ENCODE data around the gene RUNX2. TPM values are rescaled to one million over a fixed set of nuclear protein-coding genes. Genes with fewer than 3 reads are reported as not detected.

RUNX2 gene
- total and polyA plus RNA-seq, 2 experiments from 2014 or later, result 0.66 to 1.7 TPM

DNA sequence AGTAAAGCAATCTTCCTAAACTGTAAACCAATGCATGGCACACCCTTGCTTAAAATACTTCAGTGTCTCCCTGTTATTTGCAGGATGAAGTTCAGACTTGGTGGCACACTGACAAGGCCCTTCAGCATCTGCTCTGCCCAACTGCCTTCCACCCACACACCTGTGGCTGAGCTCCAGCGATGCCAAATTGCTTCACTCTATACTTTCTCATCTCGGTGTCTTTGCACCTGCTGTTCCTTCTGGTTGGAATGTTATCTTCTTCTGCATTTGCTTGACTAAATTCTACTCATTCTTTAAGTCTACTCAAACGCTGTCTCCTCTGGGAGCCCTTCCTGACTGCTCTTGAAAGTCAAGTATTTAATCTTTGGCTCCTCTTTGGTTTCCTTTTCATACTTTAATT lies 149.7 kb downstream of the RUNX2 start (continued):
- TF ChIP-seq ZNF462 (CRISPR knock-in tag; IDR thresholded peaks at IDR 0.05) (no peak), ETS1 (IDR thresholded peaks at IDR 0.05) (no peak), STAT1 (IDR thresholded peaks at IDR 0.05; ENCODE audit: unreplicated experiment) (no peak), JUNB (IDR thresholded peaks at IDR 0.05; ENCODE audit: unreplicated experiment) (no peak), EZH2 (IDR thresholded peaks at IDR 0.05; ENCODE audit: low read depth, unreplicated experiment) (no peak), ZNF114 (CRISPR knock-in tag; IDR thresholded peaks at IDR 0.05) (no peak)

DNA sequence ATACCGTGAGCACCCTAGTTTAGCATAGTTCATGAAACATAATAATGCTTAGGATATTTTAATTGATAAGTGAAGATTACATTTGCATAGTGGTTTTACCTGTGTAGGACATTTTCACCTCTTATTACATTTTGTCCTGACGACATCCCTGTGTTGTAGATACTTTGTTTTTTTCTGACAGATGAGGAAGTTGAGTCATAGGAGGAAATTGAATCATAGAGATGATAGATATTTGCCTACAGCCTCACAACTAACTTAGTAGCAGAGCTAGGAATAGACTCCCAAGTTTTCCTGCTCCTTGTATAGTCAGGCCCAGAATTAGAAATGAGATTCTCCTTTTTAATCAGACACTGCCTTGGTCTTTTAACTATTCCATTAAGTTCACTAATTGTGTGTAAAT lies 150.1 kb downstream of the RUNX2 start:
- Histone ChIP-seq H3K9me2 (ENCODE audit: insufficient read depth) (no peaks in the 10 kb centered on the region), H3K36me3 (ENCODE audit: insufficient read depth) (no peaks in the 10 kb centered on the region), H3K27ac (ENCODE audit: low read depth) (no peak overlapping the region), H3K27me3 (ENCODE audit: insufficient read depth) (no peaks in the 10 kb centered on the region), H2AFZ (no peak overlapping the region), H3F3A (replicated peaks; ENCODE audit: low read depth) (no peaks in the 10 kb centered on the region), H3K4me1 (ENCODE audit: insufficient read depth) (peaks cover 3% of the 10 kb centered on the region; the same call in 1 of the 2 replicates), H3K4me3 (no peak overlapping the region), H3K79me2 (replicated peaks; ENCODE audit: insufficient read depth) (no peaks in the 10 kb centered on the region), H3K4me2 (no peak overlapping the region), H4K20me1 (replicated peaks; ENCODE audit: insufficient read depth) (no peaks in the 10 kb centered on the region)
- Mint-ChIP-seq H3K36me3 (ENCODE audit: low read depth) (no peaks in the 10 kb centered on the region), H3K4me3 (no peak overlapping the region), H3K27me3 (ENCODE audit: insufficient read depth, low read depth, poor library complexity) (no peaks in the 10 kb centered on the region), H3K27ac (no peak overlapping the region), H3K4me1 (peaks cover under 1% of the 10 kb centered on the region; the same call in 2 of the 3 replicates), H3K9me3 (no peaks in the 10 kb centered on the region)
- ATAC-seq (no peak), DNase-seq (ENCODE audit: low spot score) (no peak)
- TF ChIP-seq ZNF331 (CRISPR knock-in tag; IDR thresholded peaks at IDR 0.05; ENCODE audit: low read depth) (no peak), STAT1 (IDR thresholded peaks at IDR 0.05; ENCODE audit: unreplicated experiment) (no peak), CTCF (conservative IDR thresholded peaks at IDR 0.05; ENCODE audit: low read depth in 2 of 2) (no peak), CREB1 (CRISPR knock-in tag; IDR thresholded peaks at IDR 0.05; ENCODE audit: low read depth) (no peak), JUNB (IDR thresholded peaks at IDR 0.05; ENCODE audit: unreplicated experiment) (no peak), POLR2AphosphoS5 (IDR thresholded peaks at IDR 0.05; ENCODE audit: low read depth) (no peak)
- TF ChIP-seq, protein P1, sequence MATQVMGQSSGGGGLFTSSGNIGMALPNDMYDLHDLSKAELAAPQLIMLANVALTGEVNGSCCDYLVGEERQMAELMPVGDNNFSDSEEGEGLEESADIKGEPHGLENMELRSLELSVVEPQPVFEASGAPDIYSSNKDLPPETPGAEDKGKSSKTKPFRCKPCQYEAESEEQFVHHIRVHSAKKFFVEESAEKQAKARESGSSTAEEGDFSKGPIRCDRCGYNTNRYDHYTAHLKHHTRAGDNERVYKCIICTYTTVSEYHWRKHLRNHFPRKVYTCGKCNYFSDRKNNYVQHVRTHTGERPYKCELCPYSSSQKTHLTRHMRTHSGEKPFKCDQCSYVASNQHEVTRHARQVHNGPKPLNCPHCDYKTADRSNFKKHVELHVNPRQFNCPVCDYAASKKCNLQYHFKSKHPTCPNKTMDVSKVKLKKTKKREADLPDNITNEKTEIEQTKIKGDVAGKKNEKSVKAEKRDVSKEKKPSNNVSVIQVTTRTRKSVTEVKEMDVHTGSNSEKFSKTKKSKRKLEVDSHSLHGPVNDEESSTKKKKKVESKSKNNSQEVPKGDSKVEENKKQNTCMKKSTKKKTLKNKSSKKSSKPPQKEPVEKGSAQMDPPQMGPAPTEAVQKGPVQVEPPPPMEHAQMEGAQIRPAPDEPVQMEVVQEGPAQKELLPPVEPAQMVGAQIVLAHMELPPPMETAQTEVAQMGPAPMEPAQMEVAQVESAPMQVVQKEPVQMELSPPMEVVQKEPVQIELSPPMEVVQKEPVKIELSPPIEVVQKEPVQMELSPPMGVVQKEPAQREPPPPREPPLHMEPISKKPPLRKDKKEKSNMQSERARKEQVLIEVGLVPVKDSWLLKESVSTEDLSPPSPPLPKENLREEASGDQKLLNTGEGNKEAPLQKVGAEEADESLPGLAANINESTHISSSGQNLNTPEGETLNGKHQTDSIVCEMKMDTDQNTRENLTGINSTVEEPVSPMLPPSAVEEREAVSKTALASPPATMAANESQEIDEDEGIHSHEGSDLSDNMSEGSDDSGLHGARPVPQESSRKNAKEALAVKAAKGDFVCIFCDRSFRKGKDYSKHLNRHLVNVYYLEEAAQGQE (IDR thresholded peaks at IDR 0.05; ENCODE audit: unreplicated experiment), result no peak
